GM12892 (cell line): ENCODE data around the gene TRAFD1.

Source experiments
- DNase-seq: peaks from one replicate; pipeline ENCODE4 v3.0.0; 2011; ENCODE audit not compliant: insufficient read length
- FAIRE-seq: peaks from 2 replicates; lab custom pipeline; 2011; peaks lifted over from hg19 to GRCh38; lab: Jason Lieb, UNC
- POLR2A ChIP-seq: IDR thresholded peaks from 2 replicates; pipeline ENCODE4 v1.6.1; 2011; ENCODE audit warnings: low read depth, low read length, control low read depth
- POLR2AphosphoS5 ChIP-seq: IDR thresholded peaks from 2 replicates; pipeline ENCODE4 v1.6.1; 2011; ENCODE audit warnings: low read depth, low read length, control low read depth
- TAF1 ChIP-seq: IDR thresholded peaks from 2 replicates; pipeline ENCODE4 v1.6.1; 2011; ENCODE audit warnings: low read depth, mild to moderate bottlenecking, control low read depth, low read length, borderline replicate concordance

Gene TRAFD1

GRCh38 chr12:112175361-112176155 is 50.2 kb downstream of the TRAFD1 start:
- FAIRE-seq (no peak), DNase-seq (no peak)
- no peak for TF ChIP-seq POLR2A

- TF ChIP-seq TAF1 (no peak), POLR2A (no peak), POLR2AphosphoS5 (no peak)
- DNase-seq, result no peak
- no peak for FAIRE-seq
These were observed 51.1 kb downstream of the TRAFD1 start for GRCh38 chr12:112176321-112177010.

GRCh38 chr12:112178796-112179195 is 53.4 kb downstream of the TRAFD1 start:
- TF ChIP-seq POLR2AphosphoS5 (no peak), TAF1 (no peak), POLR2A (no peak)
- DNase-seq (no peak), FAIRE-seq (no peak)

- TF ChIP-seq TAF1 (no peak), POLR2AphosphoS5 (no peak), POLR2A (no peak)
- DNase-seq (no peak), FAIRE-seq (no peak)
These were observed 54.0 kb downstream of the TRAFD1 start for GRCh38 chr12:112179341-112179740.

- no peak for DNase-seq
- TF ChIP-seq TAF1 (no peak), POLR2A (no peak), POLR2AphosphoS5 (no peak)
- FAIRE-seq, result no peak
These were observed 54.6 kb downstream of the TRAFD1 start for GRCh38 chr12:112179916-112180315.

GRCh38 chr12:112180422-112180821 is 55.1 kb downstream of the TRAFD1 start:
- FAIRE-seq, result no peak
- no peak for TF ChIP-seq POLR2AphosphoS5
- no peak for TF ChIP-seq POLR2A
- no peak for TF ChIP-seq TAF1
- no peak for DNase-seq

- FAIRE-seq, result no peak
These were observed 57.1 kb downstream of the TRAFD1 start for GRCh38 chr12:112182499-112182898.

GRCh38 chr12:112183141-112184021 is 58.0 kb downstream of the TRAFD1 start:
- FAIRE-seq (no peak), DNase-seq (no peak)
- no peak for TF ChIP-seq TAF1
- TF ChIP-seq POLR2A, result no peak
- no peak for TF ChIP-seq POLR2AphosphoS5

More at GRCh38 chr12:112182499-112182898, 57.1 kb downstream of the TRAFD1 start:
- no peak for DNase-seq
- no peak for TF ChIP-seq POLR2AphosphoS5
- TF ChIP-seq TAF1, result no peak
- no peak for TF ChIP-seq POLR2A

GRCh38 chr12:112184056-112184887 is 58.9 kb downstream of the TRAFD1 start:
- TF ChIP-seq POLR2A, result no peak
- TF ChIP-seq POLR2AphosphoS5, result no peak
- no peak for TF ChIP-seq TAF1
- DNase-seq, result no peak
- FAIRE-seq, result no peak

GRCh38 chr12:112185093-112185923 is 59.9 kb downstream of the TRAFD1 start:
- DNase-seq (no peak), FAIRE-seq (no peak)
- no peak for TF ChIP-seq POLR2AphosphoS5
- no peak for TF ChIP-seq TAF1
